OCI-LY3 (cell line): ENCODE measurements around the gene C4B.

Source experiments
- CTCF ChIP-seq: fragments of 200-600, 300-600 bp; sonication (generic); IDR thresholded peaks from 2 replicates; pipeline ENCODE4 v1.5.1; 2014; ENCODE audit warnings: antibody characterized with exemption, low read length, low read depth
- EZH2phosphoT487 ChIP-seq: fragments of 200-600 bp; shearing (Covaris generic); IDR thresholded peaks from 2 replicates; pipeline ENCODE4 v1.6.1; 2018; ENCODE audit warnings: antibody characterized with exemption, mixed run types, low read depth

- TF ChIP-seq CTCF (no peak), EZH2phosphoT487 (no peak)
These were observed 70.2 kb downstream of the C4B start for GRCh38 chr6:32084780-32085179.
